Measurements from ENCODE around the gene TTLL7.
"Not testable (repeated sequence)": the region's sequence is repeated elsewhere in the genome, so short reads cannot be mapped to it uniquely, and the experiment has no call there.

Gene TTLL7

DNA sequence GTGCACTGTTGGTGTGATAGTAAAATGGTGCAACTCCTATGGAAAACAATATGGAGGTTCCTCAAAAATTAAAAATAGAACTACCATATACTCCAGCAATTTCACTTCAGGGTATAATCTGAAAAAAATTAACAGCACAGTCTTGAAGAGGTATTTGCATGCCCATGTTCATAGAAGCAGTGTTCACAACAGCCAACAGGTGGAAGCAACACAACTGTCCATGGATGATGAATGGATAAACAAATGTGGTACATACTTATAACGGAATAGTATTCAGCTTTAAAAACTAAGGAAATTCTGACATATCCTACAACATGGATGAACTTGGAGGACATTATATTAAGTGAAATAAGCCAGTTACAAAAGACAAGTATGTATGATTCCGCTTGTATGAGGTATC lies 8.2 kb downstream of the TTLL7 start:
- Histone ChIP-seq H3K36me3 (ENCODE audit: low read length) (no peaks in the 10 kb centered on the region), H3K79me2 (ENCODE audit: insufficient read depth, low read length) (no peaks in the 10 kb centered on the region), H3K9me2 (replicated peaks; ENCODE audit: insufficient read depth, low read length) (no peaks in the 10 kb centered on the region), H3K9ac (ENCODE audit: low read length) (no peak overlapping the region), H3K27me3 (ENCODE audit: low read length) (no peaks in the 10 kb centered on the region), H3F3A (ENCODE audit: insufficient read depth) (no peaks in the 10 kb centered on the region), H2AFZ (ENCODE audit: low read depth, low read length, severe bottlenecking) (no peak overlapping the region), H3K27ac (ENCODE audit: low read depth, low read length) (no peak overlapping the region), H3K4me3 (ENCODE audit: insufficient read depth, low read length, poor library complexity, severe bottlenecking) (no peak overlapping the region), H3K4me2 (ENCODE audit: low read depth, low read length, poor library complexity, severe bottlenecking) (no peak overlapping the region), H4K20me1 (ENCODE audit: low read depth, low read length) (no peaks in the 10 kb centered on the region), H3K9me3 (ENCODE audit: insufficient read depth, low read length) (no peaks in the 10 kb centered on the region)
- TF ChIP-seq EZH2phosphoT487 (conservative IDR thresholded peaks at IDR 0.05; ENCODE audit: low read length) = no peak

DNA sequence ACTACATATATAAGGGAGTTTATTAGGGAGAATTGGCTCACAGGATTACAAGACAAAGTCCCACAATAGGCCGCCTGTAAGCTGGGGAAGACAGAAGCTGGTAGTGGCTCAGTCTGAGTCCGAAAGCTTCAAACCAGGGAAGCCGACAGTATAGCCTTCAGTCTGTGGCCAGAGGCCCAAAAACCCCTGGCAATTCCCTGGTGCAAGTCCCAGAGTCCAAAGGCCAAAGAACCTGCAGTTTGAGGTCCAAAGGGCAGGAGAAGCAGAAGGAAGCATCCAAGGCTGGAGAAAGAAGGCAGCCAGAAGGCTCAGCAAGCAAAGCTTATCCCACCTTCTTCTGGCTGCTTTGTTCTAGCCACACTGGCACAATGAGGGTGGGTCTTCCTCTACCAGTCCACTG lies 13.9 kb downstream of the TTLL7 start:
- Histone ChIP-seq H2AFZ (ENCODE audit: low read depth, low read length, severe bottlenecking) (no peak overlapping the region), H3K4me2 (ENCODE audit: low read depth, low read length, poor library complexity, severe bottlenecking) (no peak overlapping the region), H3K9me3 (ENCODE audit: insufficient read depth, low read length) (no peaks in the 10 kb centered on the region), H3K36me3 (ENCODE audit: low read length) (no peaks in the 10 kb centered on the region), H4K20me1 (ENCODE audit: low read depth, low read length) (no peaks in the 10 kb centered on the region), H3F3A (ENCODE audit: insufficient read depth) (no peaks in the 10 kb centered on the region), H3K79me2 (ENCODE audit: insufficient read depth, low read length) (no peaks in the 10 kb centered on the region), H3K27ac (ENCODE audit: low read depth, low read length) (no peak overlapping the region), H3K27me3 (ENCODE audit: low read length) (no peaks in the 10 kb centered on the region), H3K9me2 (replicated peaks; ENCODE audit: insufficient read depth, low read length) (no peaks in the 10 kb centered on the region), H3K4me3 (ENCODE audit: insufficient read depth, low read length, poor library complexity, severe bottlenecking) (no peak overlapping the region), H3K9ac (ENCODE audit: low read length) (no peak overlapping the region)
- TF ChIP-seq, protein P1, sequence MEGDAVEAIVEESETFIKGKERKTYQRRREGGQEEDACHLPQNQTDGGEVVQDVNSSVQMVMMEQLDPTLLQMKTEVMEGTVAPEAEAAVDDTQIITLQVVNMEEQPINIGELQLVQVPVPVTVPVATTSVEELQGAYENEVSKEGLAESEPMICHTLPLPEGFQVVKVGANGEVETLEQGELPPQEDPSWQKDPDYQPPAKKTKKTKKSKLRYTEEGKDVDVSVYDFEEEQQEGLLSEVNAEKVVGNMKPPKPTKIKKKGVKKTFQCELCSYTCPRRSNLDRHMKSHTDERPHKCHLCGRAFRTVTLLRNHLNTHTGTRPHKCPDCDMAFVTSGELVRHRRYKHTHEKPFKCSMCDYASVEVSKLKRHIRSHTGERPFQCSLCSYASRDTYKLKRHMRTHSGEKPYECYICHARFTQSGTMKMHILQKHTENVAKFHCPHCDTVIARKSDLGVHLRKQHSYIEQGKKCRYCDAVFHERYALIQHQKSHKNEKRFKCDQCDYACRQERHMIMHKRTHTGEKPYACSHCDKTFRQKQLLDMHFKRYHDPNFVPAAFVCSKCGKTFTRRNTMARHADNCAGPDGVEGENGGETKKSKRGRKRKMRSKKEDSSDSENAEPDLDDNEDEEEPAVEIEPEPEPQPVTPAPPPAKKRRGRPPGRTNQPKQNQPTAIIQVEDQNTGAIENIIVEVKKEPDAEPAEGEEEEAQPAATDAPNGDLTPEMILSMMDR (IDR thresholded peaks at IDR 0.05; ENCODE audit: insufficient read depth, low read length, poor library complexity, severe bottlenecking) = no peak
- TF ChIP-seq EZH2phosphoT487 (conservative IDR thresholded peaks at IDR 0.05; ENCODE audit: low read length) = no peak

DNA sequence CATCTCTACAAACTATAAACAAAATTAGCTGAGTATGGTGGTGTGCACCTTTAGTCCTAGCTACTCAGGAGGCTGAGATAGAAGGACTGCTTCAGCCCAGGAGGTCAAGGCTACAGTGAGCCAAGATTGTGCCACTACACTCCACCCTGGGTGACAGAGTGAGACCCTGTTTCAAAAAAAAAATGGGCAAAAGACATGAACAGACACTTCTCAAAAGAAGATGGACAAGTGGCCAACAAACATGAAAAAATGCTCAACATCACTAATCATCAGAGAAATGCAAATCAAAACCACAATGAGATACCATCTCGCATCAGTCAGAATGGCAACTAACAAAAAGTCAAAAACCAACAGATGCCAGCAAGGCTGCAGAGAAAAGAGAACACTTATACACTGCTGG lies 15.0 kb downstream of the TTLL7 start:
- H3K9me2 ChIP-seq (replicated peaks; ENCODE audit: insufficient read depth, low read length); H3K27me3 ChIP-seq (ENCODE audit: low read length); H3K4me2 ChIP-seq (ENCODE audit: low read depth, low read length, poor library complexity, severe bottlenecking); H3F3A ChIP-seq (ENCODE audit: insufficient read depth); H3K9me3 ChIP-seq (ENCODE audit: insufficient read depth, low read length); H4K20me1 ChIP-seq (ENCODE audit: low read depth, low read length); H3K27ac ChIP-seq (ENCODE audit: low read depth, low read length); H2AFZ ChIP-seq (ENCODE audit: low read depth, low read length, severe bottlenecking); H3K4me3 ChIP-seq (ENCODE audit: insufficient read depth, low read length, poor library complexity, severe bottlenecking); H3K9ac ChIP-seq (ENCODE audit: low read length); H3K36me3 ChIP-seq (ENCODE audit: low read length); H3K79me2 ChIP-seq (ENCODE audit: insufficient read depth, low read length): not testable (repeated sequence)

DNA sequence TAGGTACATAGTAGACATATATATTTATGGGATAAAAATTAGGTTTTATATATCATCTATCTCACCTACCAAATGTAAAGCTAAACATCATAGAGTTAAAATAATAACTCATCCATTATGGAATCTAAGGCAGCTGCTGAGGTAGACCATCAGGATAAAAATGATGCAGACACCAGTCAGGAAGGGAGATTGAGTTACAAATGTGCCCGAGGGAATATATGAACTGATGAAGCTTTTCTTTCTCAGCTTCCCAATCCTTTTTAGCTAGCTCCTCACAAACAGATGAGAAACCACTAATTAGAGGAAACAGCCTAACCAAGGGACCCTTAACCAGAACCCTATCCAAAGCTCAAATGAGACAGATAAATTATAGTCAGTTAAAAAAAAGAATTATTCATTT lies 20.9 kb downstream of the TTLL7 start:
- Histone ChIP-seq H3K27ac (ENCODE audit: low read depth, low read length) (no peak overlapping the region), H3K4me3 (ENCODE audit: insufficient read depth, low read length, poor library complexity, severe bottlenecking) (no peak overlapping the region), H3K4me2 (ENCODE audit: low read depth, low read length, poor library complexity, severe bottlenecking) (no peak overlapping the region), H3K27me3 (ENCODE audit: low read length) (no peaks in the 10 kb centered on the region), H3K9me3 (ENCODE audit: insufficient read depth, low read length) (no peaks in the 10 kb centered on the region), H3F3A (ENCODE audit: insufficient read depth) (no peaks in the 10 kb centered on the region), H2AFZ (ENCODE audit: low read depth, low read length, severe bottlenecking) (no peak overlapping the region), H3K9me2 (replicated peaks; ENCODE audit: insufficient read depth, low read length) (no peaks in the 10 kb centered on the region), H3K36me3 (ENCODE audit: low read length) (no peaks in the 10 kb centered on the region), H3K9ac (ENCODE audit: low read length) (no peak overlapping the region), H4K20me1 (ENCODE audit: low read depth, low read length) (no peaks in the 10 kb centered on the region), H3K79me2 (ENCODE audit: insufficient read depth, low read length) (no peaks in the 10 kb centered on the region)
- TF ChIP-seq, protein P1 (IDR thresholded peaks at IDR 0.05; ENCODE audit: insufficient read depth, low read length, poor library complexity, severe bottlenecking) = no peak
- no peak for TF ChIP-seq EZH2phosphoT487 (conservative IDR thresholded peaks at IDR 0.05; ENCODE audit: low read length)
